Stimulated activated CD4-positive, alpha-beta T cell treated with anti-CD3 and anti-CD28 coated beads, TNF-alpha, amount 100 ng/mL, for 48 hours (primary cell): ENCODE results near the gene TPBGL.

Experiments
- DNase-seq, 3 donors: peaks; one replicate each; pipeline ENCODE4 v3.0.0-alpha.2; 2020; ENCODE audit warnings: low read depth in 3 of 3

TPBGL gene, protein sequence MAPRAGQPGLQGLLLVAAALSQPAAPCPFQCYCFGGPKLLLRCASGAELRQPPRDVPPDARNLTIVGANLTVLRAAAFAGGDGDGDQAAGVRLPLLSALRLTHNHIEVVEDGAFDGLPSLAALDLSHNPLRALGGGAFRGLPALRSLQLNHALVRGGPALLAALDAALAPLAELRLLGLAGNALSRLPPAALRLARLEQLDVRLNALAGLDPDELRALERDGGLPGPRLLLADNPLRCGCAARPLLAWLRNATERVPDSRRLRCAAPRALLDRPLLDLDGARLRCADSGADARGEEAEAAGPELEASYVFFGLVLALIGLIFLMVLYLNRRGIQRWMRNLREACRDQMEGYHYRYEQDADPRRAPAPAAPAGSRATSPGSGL

GRCh38 chr11:75240311-75241035 is at the start of gene TPBGL:
Gene TPBGL (plus strand): TSS chr11:75240774. CDS start chr11:75241050, 276 bp downstream.
- peak in 1 of 3 donors; percentile 8 for DNase-seq

- DNase-seq, result no peak
Measured at GRCh38 chr11:75191330-75191717, 49.2 kb upstream of the TPBGL start.

DNA sequence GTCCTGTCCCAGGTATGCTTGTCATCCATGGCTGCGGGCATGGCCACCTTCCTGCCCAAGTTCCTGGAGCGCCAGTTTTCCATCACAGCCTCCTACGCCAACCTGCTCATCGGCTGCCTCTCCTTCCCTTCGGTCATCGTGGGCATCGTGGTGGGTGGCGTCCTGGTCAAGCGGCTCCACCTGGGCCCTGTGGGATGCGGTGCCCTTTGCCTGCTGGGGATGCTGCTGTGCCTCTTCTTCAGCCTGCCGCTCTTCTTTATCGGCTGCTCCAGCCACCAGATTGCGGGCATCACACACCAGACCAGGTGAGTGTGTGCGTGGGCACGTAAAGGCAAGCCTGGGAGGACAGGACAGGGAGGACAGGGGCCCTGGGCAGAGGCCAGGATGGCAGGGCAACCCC is 47.3 kb upstream of the TPBGL start:
- DNase-seq, result no peak

DNA sequence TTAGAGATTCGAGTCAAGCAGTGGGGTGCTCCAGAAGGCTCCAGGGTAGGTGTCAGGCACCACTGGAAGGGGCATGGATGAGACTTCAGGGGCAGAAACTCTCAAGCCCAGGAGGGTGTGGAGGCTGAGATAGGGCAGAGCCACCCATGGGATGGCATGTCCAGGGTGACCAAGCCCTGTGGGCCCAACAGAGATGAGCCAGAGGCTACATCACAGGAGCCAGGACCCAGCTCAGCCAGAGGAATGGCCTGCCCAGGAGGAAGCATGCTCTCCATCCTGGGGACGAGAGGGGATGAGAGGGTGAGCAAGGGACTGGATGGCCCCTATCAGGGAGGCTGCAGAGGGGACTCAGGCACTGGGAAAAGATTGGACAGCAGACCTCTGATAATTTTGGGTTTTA is 46.9 kb upstream of the TPBGL start:
- DNase-seq, result no peak

DNA sequence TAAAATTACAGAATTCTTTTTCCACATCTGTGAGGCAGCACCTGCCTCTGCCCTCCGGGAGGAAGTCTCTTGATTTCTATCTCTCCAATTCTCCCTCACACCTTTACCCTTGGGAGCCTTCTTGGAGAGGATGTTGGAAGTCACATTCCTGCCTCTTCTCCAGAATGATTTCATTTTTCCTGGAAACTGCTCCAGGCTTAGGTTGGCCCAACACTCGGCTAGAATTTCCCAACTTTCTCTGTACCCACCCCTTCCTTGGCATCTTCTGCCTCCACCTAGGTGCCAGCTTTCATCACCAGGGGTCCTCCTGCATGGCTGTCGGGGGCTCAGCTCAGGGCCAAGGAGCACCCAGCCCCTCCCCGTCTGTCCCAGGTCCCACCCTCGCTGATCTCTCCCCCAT is 46.4 kb upstream of the TPBGL start:
- no peak for DNase-seq

GRCh38 chr11:75195167-75195962 is 45.2 kb upstream of the TPBGL start:
- DNase-seq, result no peak

DNA sequence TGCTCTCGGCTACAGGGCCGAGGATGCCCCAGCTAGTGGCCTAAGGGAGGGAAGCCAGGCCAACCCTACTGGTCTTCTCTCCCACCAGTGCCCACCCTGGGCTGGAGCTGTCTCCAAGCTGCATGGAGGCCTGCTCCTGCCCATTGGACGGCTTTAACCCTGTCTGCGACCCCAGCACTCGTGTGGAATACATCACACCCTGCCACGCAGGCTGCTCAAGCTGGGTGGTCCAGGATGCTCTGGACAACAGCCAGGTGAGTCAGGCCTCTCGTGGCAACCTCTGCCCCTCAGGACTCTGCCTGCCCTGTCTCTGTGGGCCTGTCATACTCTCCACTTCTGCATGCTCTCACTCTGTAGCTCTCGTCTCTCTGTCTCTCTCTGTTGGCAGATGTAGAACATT is 44.1 kb upstream of the TPBGL start:
- DNase-seq, result no peak

DNA sequence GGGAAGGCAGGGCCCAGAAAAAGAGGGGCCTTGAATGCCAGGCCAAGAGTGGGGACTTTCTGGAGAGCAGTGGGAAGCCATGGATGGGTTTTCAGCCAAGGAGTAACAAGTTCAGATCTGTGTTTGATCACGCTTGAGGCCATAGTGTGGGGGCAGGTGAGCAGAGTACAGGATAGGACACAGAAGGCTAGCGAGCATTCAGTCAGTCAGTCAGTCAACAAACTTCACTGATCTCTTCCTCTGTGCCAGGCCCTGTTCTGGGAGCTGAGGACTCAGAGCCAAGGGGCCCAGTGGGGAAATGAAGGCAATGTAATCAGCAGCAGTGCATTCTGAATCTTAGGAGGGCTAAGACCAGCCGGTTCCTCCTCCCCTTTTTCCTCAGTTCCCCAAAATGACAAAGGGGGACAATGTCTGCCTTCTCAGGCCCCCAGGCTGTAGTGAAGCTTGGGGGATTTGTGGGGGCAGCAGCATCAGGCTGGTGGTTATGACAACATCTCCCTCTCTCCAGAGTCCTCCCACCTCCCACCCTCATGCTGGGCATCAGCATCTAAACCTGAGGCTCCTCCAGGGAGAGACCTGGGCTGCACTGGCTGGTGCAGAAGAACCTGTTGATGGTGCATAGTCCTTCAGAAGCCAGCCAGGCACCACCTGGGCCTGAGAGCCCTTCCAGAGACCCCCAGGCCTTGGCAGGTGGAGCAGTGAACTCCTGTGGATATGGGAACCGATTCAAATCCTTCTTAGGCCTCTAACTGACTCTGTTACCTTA is 42.9 kb upstream of the TPBGL start:
- no peak for DNase-seq

- no peak for DNase-seq
Measured at GRCh38 chr11:75198278-75198973, 42.1 kb upstream of the TPBGL start.

- no peak for DNase-seq
Measured at GRCh38 chr11:75199412-75199955, 41.1 kb upstream of the TPBGL start.

- no peak for DNase-seq
Measured at GRCh38 chr11:75200051-75200450, 40.5 kb upstream of the TPBGL start.

DNA sequence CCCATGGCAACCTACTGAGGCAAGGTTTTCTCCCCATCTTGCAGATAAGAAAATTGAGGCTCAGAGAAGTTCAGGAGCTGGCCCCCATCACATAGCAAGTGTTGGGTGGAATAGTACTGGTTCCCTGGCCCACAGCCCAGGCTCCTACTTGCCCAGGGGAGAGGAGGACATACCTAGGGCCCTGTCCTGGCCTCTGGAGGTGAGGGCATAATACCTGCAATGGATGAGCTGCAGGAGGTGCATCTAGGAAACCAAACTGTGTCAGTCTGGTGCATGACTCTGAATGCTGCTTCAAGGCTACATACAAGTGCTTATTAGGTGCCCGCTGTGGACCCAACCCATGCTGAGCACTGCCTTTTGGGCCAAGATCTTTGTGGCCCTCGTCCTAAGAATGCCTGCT is 40.0 kb upstream of the TPBGL start:
- DNase-seq, result no peak

GRCh38 chr11:75201771-75202170 is 38.8 kb upstream of the TPBGL start:
- DNase-seq, result no peak

- no peak for DNase-seq
Measured at GRCh38 chr11:75202195-75202594, 38.4 kb upstream of the TPBGL start.

DNA sequence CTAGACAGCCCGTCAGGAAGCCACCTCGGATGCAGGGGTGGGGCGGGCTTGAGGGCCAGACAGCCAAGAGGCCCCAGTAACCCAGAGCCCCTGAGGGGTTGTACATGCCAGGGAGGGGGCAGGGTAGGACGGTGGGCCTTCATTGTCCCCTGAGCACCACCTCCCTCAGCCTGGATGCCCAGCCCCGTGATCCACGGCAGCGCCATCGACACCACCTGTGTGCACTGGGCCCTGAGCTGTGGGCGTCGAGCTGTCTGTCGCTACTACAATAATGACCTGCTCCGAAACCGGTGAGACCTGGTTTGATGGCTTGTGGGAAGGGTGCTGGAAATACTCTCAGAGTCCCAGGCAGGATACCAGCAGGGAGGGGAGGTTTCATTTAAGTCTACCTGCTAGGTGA is 37.4 kb upstream of the TPBGL start:
- DNase-seq, result no peak

GRCh38 chr11:75203641-75204011 is 36.9 kb upstream of the TPBGL start:
- DNase-seq, result no peak

DNA sequence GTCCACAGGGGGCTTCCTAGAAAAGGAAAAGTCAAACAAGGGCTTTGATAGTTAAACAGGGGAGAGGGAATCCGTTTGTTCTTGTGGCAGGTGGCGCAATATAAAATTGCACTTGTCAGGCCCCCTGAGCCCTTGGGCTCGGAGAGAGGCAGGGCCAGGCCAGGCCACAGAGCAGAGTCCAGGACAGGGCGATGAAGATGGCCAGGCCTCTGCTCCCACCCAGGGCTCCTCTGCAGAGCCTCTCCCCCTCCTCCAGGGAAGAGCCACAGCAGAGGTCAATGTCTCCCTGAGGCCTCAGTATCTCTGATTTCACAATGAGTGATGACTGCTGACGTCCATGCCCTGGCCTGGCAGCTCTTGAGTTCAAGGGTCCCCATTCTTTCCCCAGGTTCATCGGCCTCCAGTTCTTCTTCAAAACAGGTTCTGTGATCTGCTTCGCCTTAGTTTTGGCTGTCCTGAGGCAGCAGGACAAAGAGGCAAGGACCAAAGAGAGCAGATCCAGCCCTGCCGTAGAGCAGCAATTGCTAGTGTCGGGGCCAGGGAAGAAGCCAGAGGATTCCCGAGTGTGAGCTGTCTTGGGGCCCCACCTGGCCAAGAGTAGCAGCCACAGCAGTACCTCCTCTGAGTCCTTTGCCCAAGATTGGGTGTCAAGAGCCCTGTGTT is 36.4 kb upstream of the TPBGL start:
- DNase-seq, result no peak

DNA sequence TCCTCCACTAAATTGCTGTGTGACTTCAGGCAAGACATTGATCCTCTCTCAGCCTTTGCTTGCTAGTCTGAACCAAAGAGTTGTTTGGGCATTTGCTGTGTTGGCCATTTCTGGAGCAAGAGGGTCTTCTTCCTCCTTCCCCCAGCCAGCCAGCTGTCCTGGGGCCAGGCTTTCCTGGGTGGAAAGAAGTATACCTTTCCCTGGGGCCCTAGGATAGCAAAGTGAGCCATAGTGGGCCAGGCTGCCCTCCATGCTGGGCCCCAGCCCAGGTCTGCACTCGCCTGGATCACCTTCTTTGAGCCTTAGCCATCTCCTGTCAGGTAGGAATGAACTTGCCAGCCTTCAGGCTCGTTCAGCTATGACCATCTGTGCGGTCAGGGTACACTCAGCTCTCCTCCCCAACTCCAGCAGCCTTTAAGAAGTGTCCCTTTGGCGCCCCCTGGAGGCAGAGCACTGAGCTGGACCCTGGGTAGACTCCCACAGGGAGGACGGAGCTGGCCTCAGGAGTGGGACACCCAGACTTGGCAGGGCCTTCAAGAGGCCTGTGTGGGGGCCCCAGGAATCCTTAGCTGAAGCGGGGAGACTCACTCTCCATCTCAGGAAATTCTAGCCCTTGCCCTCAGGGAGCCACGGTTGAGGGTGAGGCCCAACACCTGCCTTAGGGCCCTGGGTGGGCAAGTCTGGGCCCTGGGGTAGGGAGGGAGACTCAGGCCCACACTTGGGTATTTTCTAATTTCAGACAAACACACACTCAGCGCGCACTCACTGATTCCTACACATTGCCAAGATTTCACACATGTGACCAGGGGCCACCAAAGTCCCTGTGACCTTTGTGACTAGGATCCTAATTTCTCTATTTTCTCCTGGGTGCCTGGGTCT is 35.6 kb upstream of the TPBGL start:
- DNase-seq, result peak; percentile 71 to 80 (median 79)

DNA sequence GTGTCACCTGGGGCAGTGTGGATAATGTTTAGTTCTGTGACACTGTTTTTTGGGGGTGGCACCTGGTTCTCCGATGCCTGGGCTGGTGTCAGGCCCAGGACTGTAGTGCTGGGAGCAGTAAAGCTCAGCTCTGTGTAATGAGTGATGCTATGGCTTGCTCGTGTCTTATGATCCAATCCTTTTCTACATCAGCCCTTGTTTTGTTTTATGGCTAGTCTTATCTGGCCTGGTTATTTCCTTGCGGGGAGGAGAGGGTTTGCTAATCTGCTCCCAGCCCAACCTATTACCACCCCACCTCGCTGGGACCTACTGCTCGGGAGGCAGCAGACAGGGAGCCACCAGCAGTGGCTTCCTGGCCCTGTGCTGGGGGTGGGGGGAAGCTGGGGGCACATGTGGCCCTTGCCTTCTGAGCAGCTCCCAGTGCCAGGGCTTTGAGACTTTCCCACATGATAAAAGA is 35.0 kb upstream of the TPBGL start:
- no peak for DNase-seq
